ENCODE measurements around the gene TXNRD2. TPM values are rescaled to one million over a fixed set of nuclear protein-coding genes. Genes with fewer than 3 reads are reported as not detected.

The TXNRD2 gene
- total and polyA plus RNA-seq, 2 donors, result 14.5 to 18.1 TPM

GRCh38 chr22:19984201-19984753 is 42.7 kb upstream of the TXNRD2 start:
- Histone ChIP-seq H3K27ac (ENCODE audit: low read depth) (no peak overlapping the region), H3K36me3 (ENCODE audit: insufficient read depth) (no peaks in the 10 kb centered on the region), H3K4me1 (ENCODE audit: insufficient read depth) (no peaks in the 10 kb centered on the region), H3K4me3 (ENCODE audit: low read depth, low read length) (no peak overlapping the region)
- no peak for DNase-seq (ENCODE audit: extremely low spot score)
- WGBS, result 73% methylated on average over 19 of the region's 19 CpGs

- no peak overlapping the region for H3K4me3 ChIP-seq (ENCODE audit: low read depth, low read length)
- DNase-seq (ENCODE audit: extremely low spot score), result no peak
- no peak overlapping the region for H3K27ac ChIP-seq (ENCODE audit: low read depth)
- H3K36me3 ChIP-seq (ENCODE audit: insufficient read depth), result no peaks in the 10 kb centered on the region
- no peaks in the 10 kb centered on the region for H3K4me1 ChIP-seq (ENCODE audit: insufficient read depth)
- 72% methylated on average over 5 of the region's 5 CpGs for WGBS
Observed at GRCh38 chr22:19983741-19984140, 42.1 kb upstream of the TXNRD2 start.

GRCh38 chr22:19982991-19983578 is 41.5 kb upstream of the TXNRD2 start:
- Histone ChIP-seq H3K36me3 (ENCODE audit: insufficient read depth) (no peaks in the 10 kb centered on the region), H3K27ac (ENCODE audit: low read depth) (no peak overlapping the region), H3K4me1 (ENCODE audit: insufficient read depth) (no peaks in the 10 kb centered on the region), H3K4me3 (ENCODE audit: low read depth, low read length) (no peak overlapping the region)
- 88% methylated on average over 8 of the region's 8 CpGs for WGBS
- DNase-seq (ENCODE audit: extremely low spot score), result no peak

- no peak for DNase-seq (ENCODE audit: extremely low spot score)
- WGBS, result 96% methylated on average over 16 of the region's 16 CpGs
- Histone ChIP-seq H3K4me3 (ENCODE audit: low read depth, low read length) (no peak overlapping the region), H3K36me3 (ENCODE audit: insufficient read depth) (no peaks in the 10 kb centered on the region), H3K27ac (ENCODE audit: low read depth) (no peak overlapping the region), H3K4me1 (ENCODE audit: insufficient read depth) (no peaks in the 10 kb centered on the region)
Observed at GRCh38 chr22:19981961-19982920, 40.6 kb upstream of the TXNRD2 start.

- DNase-seq (ENCODE audit: extremely low spot score), result no peak
- 94% methylated on average over 33 of the region's 33 CpGs for WGBS
- H3K4me1 ChIP-seq (ENCODE audit: insufficient read depth), result no peaks in the 10 kb centered on the region
- no peaks in the 10 kb centered on the region for H3K36me3 ChIP-seq (ENCODE audit: insufficient read depth)
- no peak overlapping the region for H3K4me3 ChIP-seq (ENCODE audit: low read depth, low read length)
- H3K27ac ChIP-seq (ENCODE audit: low read depth), result no peak overlapping the region
Observed at GRCh38 chr22:19981171-19981960, 39.7 kb upstream of the TXNRD2 start.

- WGBS, result 95% methylated on average over 7 of the region's 7 CpGs
- Histone ChIP-seq H3K36me3 (ENCODE audit: insufficient read depth) (no peaks in the 10 kb centered on the region), H3K4me1 (ENCODE audit: insufficient read depth) (no peaks in the 10 kb centered on the region), H3K27ac (ENCODE audit: low read depth) (no peak overlapping the region), H3K4me3 (ENCODE audit: low read depth, low read length) (no peak overlapping the region)
- DNase-seq (ENCODE audit: extremely low spot score), result no peak
Observed at GRCh38 chr22:19980766-19981165, 39.1 kb upstream of the TXNRD2 start.

- H3K27ac ChIP-seq (ENCODE audit: low read depth), result no peak overlapping the region
- WGBS, result 95% methylated on average over 52 of the region's 52 CpGs
- no peaks in the 10 kb centered on the region for H3K4me1 ChIP-seq (ENCODE audit: insufficient read depth)
- no peak overlapping the region for H3K4me3 ChIP-seq (ENCODE audit: low read depth, low read length)
- DNase-seq (ENCODE audit: extremely low spot score), result no peak
- H3K36me3 ChIP-seq (ENCODE audit: insufficient read depth), result no peaks in the 10 kb centered on the region
Observed at GRCh38 chr22:19979712-19980493, 38.3 kb upstream of the TXNRD2 start.

GRCh38 chr22:19978748-19979147 is 37.1 kb upstream of the TXNRD2 start:
- Histone ChIP-seq H3K36me3 (ENCODE audit: insufficient read depth) (no peaks in the 10 kb centered on the region), H3K4me3 (ENCODE audit: low read depth, low read length) (no peak overlapping the region), H3K27ac (ENCODE audit: low read depth) (no peak overlapping the region), H3K4me1 (ENCODE audit: insufficient read depth) (no peaks in the 10 kb centered on the region)
- 95% methylated on average over 17 of the region's 17 CpGs for WGBS
- no peak for DNase-seq (ENCODE audit: extremely low spot score)

- Histone ChIP-seq H3K36me3 (ENCODE audit: insufficient read depth) (no peaks in the 10 kb centered on the region), H3K4me3 (ENCODE audit: low read depth, low read length) (no peak overlapping the region), H3K4me1 (ENCODE audit: insufficient read depth) (no peaks in the 10 kb centered on the region), H3K27ac (ENCODE audit: low read depth) (no peak overlapping the region)
- no peak for DNase-seq (ENCODE audit: extremely low spot score)
- 90% methylated on average over 32 of the region's 32 CpGs for WGBS
Observed at GRCh38 chr22:19977296-19978243, 36.0 kb upstream of the TXNRD2 start.

- H3K27ac ChIP-seq (ENCODE audit: low read depth), result no peak overlapping the region
- no peaks in the 10 kb centered on the region for H3K36me3 ChIP-seq (ENCODE audit: insufficient read depth)
- 94% methylated on average over 3 of the region's 3 CpGs for WGBS
Observed at GRCh38 chr22:19976671-19977070, 35.1 kb upstream of the TXNRD2 start.

GRCh38 chr22:19975707-19976035 is 34.1 kb upstream of the TXNRD2 start:
- H3K4me1 ChIP-seq (ENCODE audit: insufficient read depth), result no peaks in the 10 kb centered on the region
- H3K36me3 ChIP-seq (ENCODE audit: insufficient read depth), result no peaks in the 10 kb centered on the region
- 89% methylated on average over 4 of the region's 4 CpGs for WGBS
- no peak for DNase-seq (ENCODE audit: extremely low spot score)
- H3K4me3 ChIP-seq (ENCODE audit: low read depth, low read length), result no peak overlapping the region
- H3K27ac ChIP-seq (ENCODE audit: low read depth), result no peak overlapping the region

More at GRCh38 chr22:19976671-19977070, 35.1 kb upstream of the TXNRD2 start:
- no peak for DNase-seq (ENCODE audit: extremely low spot score)
- Histone ChIP-seq H3K4me3 (ENCODE audit: low read depth, low read length) (no peak overlapping the region), H3K4me1 (ENCODE audit: insufficient read depth) (no peaks in the 10 kb centered on the region)
